BLaER1 treated with 17β-estradiol and CSF1 and Interleukin-3, amounts not matched to agents 10 nM and 100 nM (cell line): ENCODE measurements around the gene RXRG.

Source experiments
- H3K27ac ChIP-seq, 11 experiments: shearing (Covaris generic); formaldehyde crosslinking; 2 replicates each; pipeline ENCODE4 v1.8.1; 2022
- H3K27me3 ChIP-seq, 11 experiments: shearing (Covaris generic); formaldehyde crosslinking; 2 replicates each; pipeline ENCODE4 v1.8.1; 2022
- H3K36me3 ChIP-seq, 11 experiments: shearing (Covaris generic); formaldehyde crosslinking; 2 replicates each; pipeline ENCODE4 v1.8.1; 2022
- H3K4me1 ChIP-seq, 10 experiments: shearing (Covaris generic); formaldehyde crosslinking; 2 replicates each; pipeline ENCODE4 v1.8.1; 2022
- H3K4me2 ChIP-seq, 11 experiments: shearing (Covaris generic); formaldehyde crosslinking; 2 replicates each; pipeline ENCODE4 v1.8.1; 2022
- H3K4me3 ChIP-seq, 10 experiments: shearing (Covaris generic); formaldehyde crosslinking; 2 replicates each; pipeline ENCODE4 v1.8.1; 2022
- H3K9ac ChIP-seq, 11 experiments: shearing (Covaris generic); formaldehyde crosslinking; 2 replicates each; pipeline ENCODE4 v1.8.1; 2022
- H3K9me3 ChIP-seq, 11 experiments: shearing (Covaris generic); formaldehyde crosslinking; replicated peaks in 1 of 11; 2 replicates each; pipeline ENCODE4 v1.8.1; 2022
- H4K20me1 ChIP-seq, 11 experiments: shearing (Covaris generic); formaldehyde crosslinking; 2 replicates each; pipeline ENCODE4 v1.8.1; 2022
- Cebpa-rat ChIP-seq, 11 experiments: shearing (Covaris generic); IDR thresholded peaks; 2 replicates each; pipeline ENCODE4 v1.8.1; 2022

RXRG gene

DNA sequence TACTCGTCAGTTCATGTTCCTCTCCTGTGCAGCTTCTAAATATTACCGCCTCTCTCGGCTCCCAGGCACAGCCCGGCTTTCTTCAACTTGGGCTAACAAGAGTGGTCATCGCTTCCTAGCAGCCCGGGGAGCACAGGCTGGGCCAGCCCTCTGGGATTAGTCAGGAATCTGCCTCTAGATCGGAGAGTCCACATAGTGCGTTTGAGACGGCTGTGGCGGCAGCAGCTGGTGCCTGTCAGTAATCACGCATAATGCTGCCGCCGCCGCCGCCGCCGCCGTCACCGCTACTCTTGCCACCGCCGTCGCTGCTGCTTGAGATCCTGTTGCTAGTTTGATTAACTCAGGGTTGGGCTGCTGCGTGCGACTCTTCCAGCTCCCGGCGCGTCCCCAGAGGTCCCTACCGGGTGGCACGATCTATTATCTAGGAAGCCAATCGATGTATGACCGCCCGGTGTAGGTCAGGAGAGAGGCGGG is at the start of gene RXRG:
Gene RXRG (minus strand): TSS at position 230 of the 474 bp plus-strand sequence. CDS start 233 bp downstream, outside the sequence.
- Histone ChIP-seq H3K9ac (peak within 1 kb of the TSS in 5 of 11 experiments; percentile 21 to 45 (median 34); a peak in 7 of 22 replicates), H4K20me1 (no peaks in the 10 kb centered on the region), H3K4me2 (peak within 1 kb of the TSS; percentile 28 to 59 (median 46)), H3K36me3 (no peaks in the 10 kb centered on the region), H3K27me3 (peaks cover 6 to 17% (median 12%) of the 10 kb centered on the region in 11 experiments; a peak in 14 of 22 replicates), H3K4me1 (peaks cover 9 to 52% (median 35%) of the 10 kb centered on the region in 10 experiments), H3K4me3 (no peak within 1 kb of the TSS), H3K9me3 (no peaks in the 10 kb centered on the region; a peak in 1 of 22 replicates), H3K27ac (peak within 1 kb of the TSS in 8 of 11 experiments; percentile 15 to 71 (median 61); a peak in 12 of 22 replicates)
- no peak for TF ChIP-seq Cebpa-rat (IDR thresholded peaks at IDR 0.05)

DNA sequence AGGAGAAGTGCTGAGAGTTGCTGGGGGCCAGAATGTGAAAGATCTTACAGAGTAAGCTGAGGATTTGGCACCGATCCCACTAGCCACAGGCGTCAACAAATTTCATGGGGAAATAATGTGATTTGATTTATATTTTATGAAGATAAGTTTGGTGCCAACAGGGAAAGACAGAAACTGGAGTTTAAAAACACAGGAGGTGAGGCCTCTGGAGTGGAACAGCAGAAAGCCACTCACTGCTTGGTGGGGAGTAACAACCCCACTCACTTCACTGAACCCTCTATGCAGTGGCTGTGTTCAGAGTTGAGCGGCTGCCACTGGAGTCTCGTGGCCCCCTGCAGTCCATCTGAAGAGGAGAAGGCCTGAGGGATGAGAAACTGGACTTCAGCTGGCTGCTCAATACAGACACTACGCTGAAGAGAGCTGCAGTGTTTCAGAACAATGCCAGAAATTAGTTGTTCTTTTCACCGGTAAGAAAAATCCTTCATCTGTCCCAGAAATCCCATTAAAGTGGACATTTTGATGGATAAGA is 48.0 kb upstream of the RXRG start:
- TF ChIP-seq Cebpa-rat (IDR thresholded peaks at IDR 0.05), result no peak
- H4K20me1 ChIP-seq, result no peaks in the 10 kb centered on the region

DNA sequence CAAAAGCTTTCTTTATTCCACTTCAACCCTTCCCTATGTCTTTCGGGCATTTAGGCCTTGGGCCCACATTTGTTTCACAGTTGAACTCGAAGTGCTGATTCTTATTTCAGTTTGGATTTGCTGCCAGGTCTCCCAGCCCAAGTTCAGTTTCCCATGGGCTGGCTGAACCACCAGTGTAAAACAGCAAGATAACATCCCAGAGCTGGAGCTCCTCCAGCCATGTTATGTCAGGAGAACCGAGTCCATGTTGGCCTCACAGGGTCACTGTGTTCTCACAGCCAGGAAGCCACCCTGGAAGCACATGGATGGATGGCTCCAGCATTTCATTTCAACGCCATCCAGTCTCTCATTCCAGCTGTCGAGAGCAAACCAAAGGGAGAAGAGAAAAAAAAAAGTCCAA is 45.2 kb upstream of the RXRG start:
- Histone ChIP-seq H3K27me3 (0 out of 22 replicates have a peak, but pooled peaks cover 0 to 5% (median 0%) of the 10 kb centered on the region in 11 experiments), H3K9ac (no peak overlapping the region), H4K20me1 (no peaks in the 10 kb centered on the region), H3K4me2 (no peak overlapping the region), H3K36me3 (no peaks in the 10 kb centered on the region), H3K4me1 (peaks cover 0 to 15% (median 1%) of the 10 kb centered on the region in 10 experiments; a peak in 9 of 20 replicates), H3K4me3 (no peak overlapping the region), H3K9me3 (no peaks in the 10 kb centered on the region), H3K27ac (no peak overlapping the region)
- TF ChIP-seq Cebpa-rat (IDR thresholded peaks at IDR 0.05), result no peak

More for the DNA sequence above, 48.0 kb upstream of the RXRG start:
- no peaks in the 10 kb centered on the region for H3K36me3 ChIP-seq
- H3K9me3 ChIP-seq, result no peaks in the 10 kb centered on the region
- no peak overlapping the region for H3K9ac ChIP-seq
- H3K4me1 ChIP-seq, result peaks cover 0 to 14% (median 8%) of the 10 kb centered on the region in 10 experiments; a peak in 13 of 20 replicates
- no peak overlapping the region for H3K4me3 ChIP-seq
- no peak overlapping the region for H3K4me2 ChIP-seq
- H3K27ac ChIP-seq, result no peak overlapping the region
- no peaks in the 10 kb centered on the region for H3K27me3 ChIP-seq

DNA sequence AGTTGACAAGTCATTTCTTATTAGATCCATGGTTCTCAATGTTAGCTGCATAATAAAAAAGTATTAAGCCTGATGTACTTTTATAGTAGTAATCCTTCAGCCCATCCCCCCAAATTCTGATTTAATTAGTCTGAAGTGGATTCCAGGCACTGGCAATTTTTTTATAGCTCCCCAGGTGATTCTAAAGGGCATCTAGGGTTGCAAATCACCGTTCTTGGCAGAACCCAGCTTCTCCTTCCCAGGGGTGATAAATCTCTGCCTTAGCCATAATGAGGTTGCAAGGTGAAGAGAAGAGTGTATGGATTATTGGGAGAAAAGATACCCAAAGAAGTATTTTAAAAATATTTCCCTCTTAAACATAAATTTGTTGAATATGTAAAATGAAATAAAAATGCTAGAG is 43.0 kb upstream of the RXRG start:
- peaks cover 0 to 32% (median 3%) of the 10 kb centered on the region in 10 experiments; a peak in 13 of 20 replicates for H3K4me1 ChIP-seq
- no peaks in the 10 kb centered on the region for H3K9me3 ChIP-seq
- no peak for TF ChIP-seq Cebpa-rat (IDR thresholded peaks at IDR 0.05)
- H3K27me3 ChIP-seq, result 0 out of 22 replicates have a peak, but pooled peaks cover 0 to 5% (median 0%) of the 10 kb centered on the region in 11 experiments
- no peak overlapping the region for H3K4me3 ChIP-seq
- no peak overlapping the region for H3K4me2 ChIP-seq
- H4K20me1 ChIP-seq, result no peaks in the 10 kb centered on the region
- no peak overlapping the region for H3K27ac ChIP-seq
- H3K36me3 ChIP-seq, result no peaks in the 10 kb centered on the region
- H3K9ac ChIP-seq, result no peak overlapping the region

DNA sequence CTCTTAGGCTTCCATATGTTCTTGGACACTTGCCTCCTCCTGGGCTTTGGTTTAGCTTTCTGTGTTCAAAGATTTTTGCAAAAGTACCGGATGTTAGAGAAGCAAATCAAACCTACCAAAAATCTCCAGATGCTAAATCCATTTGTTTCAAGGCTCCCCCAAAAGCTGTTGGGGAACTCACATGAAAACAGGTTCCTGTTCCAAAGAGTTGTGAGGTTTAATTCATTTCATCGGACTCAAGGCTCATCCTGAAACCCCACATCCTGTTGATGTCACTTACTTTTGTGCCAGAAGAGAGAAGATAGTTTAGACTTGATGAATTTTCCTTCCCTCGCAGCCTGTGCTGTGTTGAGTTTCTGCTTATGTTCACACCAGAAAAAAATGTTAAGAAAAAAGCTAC is 41.7 kb upstream of the RXRG start:
- Histone ChIP-seq H3K9me3 (no peaks in the 10 kb centered on the region), H3K27me3 (0 out of 22 replicates have a peak, but pooled peaks cover 0 to 5% (median 0%) of the 10 kb centered on the region in 11 experiments), H3K4me3 (no peak overlapping the region), H3K4me2 (peak overlapping the region in 1 of 11 experiments; percentile 26; a peak in 2 of 22 replicates), H3K36me3 (no peaks in the 10 kb centered on the region), H3K9ac (no peak overlapping the region), H4K20me1 (no peaks in the 10 kb centered on the region), H3K27ac (no peak overlapping the region), H3K4me1 (peaks cover 0 to 44% (median 14%) of the 10 kb centered on the region in 10 experiments; a peak in 17 of 20 replicates)
- TF ChIP-seq Cebpa-rat (IDR thresholded peaks at IDR 0.05), result no peak

DNA sequence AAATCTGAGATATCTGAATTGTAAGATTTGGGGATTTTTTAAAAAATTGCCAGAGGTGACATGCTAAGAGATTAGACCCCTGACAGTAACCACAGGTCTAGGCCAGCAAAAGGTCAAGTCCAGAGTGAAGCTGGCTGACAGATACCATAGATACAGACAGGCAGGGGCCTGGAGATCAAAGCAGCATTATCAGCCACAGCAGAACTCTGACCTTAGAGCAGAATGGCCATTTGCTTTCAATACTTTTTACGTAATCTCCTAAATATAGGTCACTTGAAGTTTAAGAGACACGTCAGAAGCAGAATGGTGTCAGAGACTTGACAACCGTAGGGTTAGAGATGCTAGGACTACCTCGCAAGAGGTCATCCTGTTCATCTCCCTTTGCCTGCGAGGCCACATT is 40.8 kb upstream of the RXRG start:
- Histone ChIP-seq H4K20me1 (no peaks in the 10 kb centered on the region), H3K27me3 (0 out of 22 replicates have a peak, but pooled peaks cover 0 to 5% (median 0%) of the 10 kb centered on the region in 11 experiments), H3K9ac (no peak overlapping the region), H3K9me3 (no peaks in the 10 kb centered on the region), H3K4me2 (no peak overlapping the region), H3K4me1 (peaks cover 0 to 48% (median 14%) of the 10 kb centered on the region in 10 experiments; a peak in 17 of 20 replicates), H3K27ac (no peak overlapping the region), H3K4me3 (no peak overlapping the region), H3K36me3 (no peaks in the 10 kb centered on the region)
- TF ChIP-seq Cebpa-rat (IDR thresholded peaks at IDR 0.05), result no peak

DNA sequence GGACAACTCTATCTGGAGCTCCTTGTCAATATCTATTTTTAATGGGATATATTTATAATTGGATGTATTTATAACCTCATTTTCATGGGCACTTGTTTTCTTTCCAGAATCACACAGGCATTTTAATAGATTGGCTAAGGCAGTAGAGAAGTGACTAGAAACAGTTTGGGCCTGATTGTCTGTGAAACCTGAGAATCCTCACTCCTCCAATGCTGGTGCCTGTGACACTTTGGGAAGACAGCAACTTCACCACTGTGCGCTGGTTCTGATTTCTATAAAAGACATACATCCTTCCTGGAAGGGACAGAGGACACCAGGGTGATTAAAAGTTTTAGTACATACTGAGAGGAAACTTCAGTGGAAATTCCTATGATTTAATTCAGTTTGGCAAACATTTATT is 39.6 kb upstream of the RXRG start:
- Histone ChIP-seq H3K4me1 (peaks cover 0 to 48% (median 14%) of the 10 kb centered on the region in 10 experiments; a peak in 17 of 20 replicates), H3K4me2 (no peak overlapping the region), H3K9me3 (no peaks in the 10 kb centered on the region), H3K36me3 (no peaks in the 10 kb centered on the region), H3K27me3 (peaks cover 0 to 5% (median 0%) of the 10 kb centered on the region in 11 experiments; a peak in 1 of 22 replicates), H3K27ac (no peak overlapping the region), H4K20me1 (no peaks in the 10 kb centered on the region), H3K4me3 (no peak overlapping the region), H3K9ac (no peak overlapping the region)
- TF ChIP-seq Cebpa-rat (IDR thresholded peaks at IDR 0.05), result no peak

DNA sequence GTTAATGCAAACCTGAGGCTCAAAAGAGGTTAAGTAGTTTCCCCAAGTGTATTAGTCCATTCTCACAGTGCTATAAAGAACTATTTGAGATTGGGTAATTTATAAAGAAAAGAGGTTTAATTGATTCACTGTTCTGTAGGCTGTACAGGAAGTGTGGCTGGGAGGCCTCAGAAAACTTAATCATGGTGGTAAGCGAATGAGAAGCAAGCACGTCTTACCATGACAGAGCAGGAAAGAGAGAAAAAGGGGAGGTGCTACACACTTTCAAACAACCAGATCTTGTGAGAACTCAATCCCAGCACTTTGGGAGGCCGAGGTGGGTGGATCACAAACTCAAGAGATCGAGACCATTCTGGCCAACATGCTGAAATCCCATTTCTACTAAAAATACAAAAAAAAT is 38.5 kb upstream of the RXRG start:
- no peak overlapping the region for H3K9ac ChIP-seq
- peaks cover 0 to 48% (median 14%) of the 10 kb centered on the region in 10 experiments; a peak in 17 of 20 replicates for H3K4me1 ChIP-seq
- no peak for TF ChIP-seq Cebpa-rat (IDR thresholded peaks at IDR 0.05)
- H3K27me3 ChIP-seq, result peaks cover 0 to 5% (median 0%) of the 10 kb centered on the region in 11 experiments; a peak in 1 of 22 replicates
- H3K4me3 ChIP-seq, result no peak overlapping the region
- H3K36me3 ChIP-seq, result no peaks in the 10 kb centered on the region
- peak overlapping the region in 4 of 11 experiments; percentile 59 to 91 (median 80); a peak in 8 of 22 replicates for H3K4me2 ChIP-seq
- peak overlapping the region in 1 of 11 experiments; percentile 71; a peak in 2 of 22 replicates for H3K27ac ChIP-seq
- no peaks in the 10 kb centered on the region for H3K9me3 ChIP-seq
- no peaks in the 10 kb centered on the region for H4K20me1 ChIP-seq

DNA sequence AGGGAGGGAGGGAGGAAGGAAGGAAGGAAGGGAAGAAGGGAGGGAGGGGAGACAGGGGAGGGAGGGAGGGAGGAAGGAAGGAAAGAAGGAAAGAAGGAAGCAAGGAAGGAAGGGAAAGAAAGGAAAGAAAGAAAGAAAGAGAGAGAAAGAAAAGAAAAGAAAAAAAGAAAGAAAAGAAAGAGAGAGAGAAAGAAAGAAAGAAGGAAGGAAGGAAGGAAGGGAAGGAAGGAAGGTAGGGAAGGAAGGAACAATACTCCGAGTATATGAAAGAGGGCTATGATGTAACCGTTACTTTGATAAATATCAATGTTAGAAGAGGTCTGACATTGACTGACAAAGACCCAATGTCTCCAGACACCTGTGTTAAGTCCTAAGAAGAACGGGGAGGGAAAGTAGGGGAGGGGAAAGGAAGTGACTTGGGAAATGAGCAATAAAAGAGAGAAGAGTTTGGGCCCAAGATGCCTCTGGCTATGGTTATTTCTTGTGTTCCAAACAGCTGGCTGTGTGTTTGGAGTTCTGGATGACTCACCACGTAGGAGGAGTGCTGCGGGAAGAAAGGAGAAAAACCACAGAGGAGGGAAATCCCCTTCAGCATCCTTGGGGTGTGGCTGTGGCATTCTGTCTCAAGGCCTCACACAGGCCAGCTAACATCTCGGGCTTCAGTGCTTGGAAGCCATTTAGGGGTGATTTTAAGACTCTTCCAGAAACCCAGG is 37.0 kb upstream of the RXRG start:
- Histone ChIP-seq H3K27me3 (peaks cover 0 to 5% (median 0%) of the 10 kb centered on the region in 11 experiments; a peak in 1 of 22 replicates), H3K9ac (peak overlapping the region in 2 of 11 experiments; percentile 17 to 46; a peak in 2 of 22 replicates), H3K4me1 (peaks cover 0 to 44% (median 14%) of the 10 kb centered on the region in 10 experiments; a peak in 17 of 20 replicates), H3K4me3 (peak overlapping the region in 1 of 10 experiments; percentile 19; a peak in 2 of 20 replicates), H3K4me2 (peak overlapping the region; percentile 8 to 91 (median 65); a peak in 20 of 22 replicates), H4K20me1 (no peaks in the 10 kb centered on the region), H3K36me3 (no peaks in the 10 kb centered on the region), H3K9me3 (no peaks in the 10 kb centered on the region), H3K27ac (peak overlapping the region in 3 of 11 experiments; percentile 9 to 71 (median 55); a peak in 6 of 22 replicates)
- no peak for TF ChIP-seq Cebpa-rat (IDR thresholded peaks at IDR 0.05)
